ENCODE measurements around the gene PLA2G4A. TPM values are rescaled to one million over a fixed set of nuclear protein-coding genes. Genes with fewer than 3 reads are reported as not detected.

The PLA2G4A gene
- total and polyA plus RNA-seq, 2 donors (not counting 1 experiment from before 2014, with no cell fraction given) = 0.15 TPM; not detected in 1

GRCh38 chr1:186948535-186948934 is 119.8 kb downstream of the PLA2G4A start:
- no peak overlapping the region for H3K27ac Mint-ChIP-seq
- H3K9me3 ChIP-seq (ENCODE audit: control extremely low read depth in 1 of 3, control insufficient read depth in 2 of 3, insufficient read depth in 1 of 3, low read length in 2 of 3) = no peaks in the 10 kb centered on the region
- no peaks in the 10 kb centered on the region for H4K20me1 ChIP-seq (ENCODE audit: control insufficient read depth, insufficient read depth, low read length, poor library complexity, severe bottlenecking)
- no peaks in the 10 kb centered on the region for H3K9me3 Mint-ChIP-seq (ENCODE audit: insufficient read depth)
- no peak overlapping the region for H3K4me3 Mint-ChIP-seq
- intact Hi-C loops (cut with micrococcal nuclease) = no loop called here
- no peak overlapping the region for H3K9ac ChIP-seq (ENCODE audit: low read length)
- ChIA-PET POLR2A (no interaction called here), CTCF (no interaction called here)
- ATAC-seq (ENCODE audit: low read depth) (no peak), DNase-seq (no peak)
- no peak overlapping the region for H3K4me2 ChIP-seq (replicated peaks; ENCODE audit: low read depth, low read length, poor library complexity, severe bottlenecking)
- H3K36me3 ChIP-seq (replicated peaks in 1 of 2; ENCODE audit: control extremely low read depth in 1 of 2, control insufficient read depth in 1 of 2, extremely low read depth in 1 of 2, insufficient read depth in 2 of 2, low read length in 1 of 2) = no peaks in the 10 kb centered on the region
- no peaks in the 10 kb centered on the region for H3K4me1 Mint-ChIP-seq
- no peaks in the 10 kb centered on the region for H3K27me3 ChIP-seq (replicated peaks in 1 of 4; ENCODE audit: control extremely low read depth in 1 of 4, control insufficient read depth in 3 of 4, insufficient read depth in 4 of 4, low read length in 3 of 4)
- no peak overlapping the region for H2AFZ ChIP-seq (ENCODE audit: insufficient read depth, low read depth, low read length, poor library complexity, severe bottlenecking)
- WGBS (ENCODE audit: insufficient coverage) = 98% methylated on average over 4 of the region's 4 CpGs
- H3K4me3 ChIP-seq (ENCODE audit: control extremely low read depth in 1 of 5, extremely low read depth in 1 of 5, insufficient read depth in 1 of 5, low read depth in 2 of 5, low read length in 4 of 5) = no peak overlapping the region
- H3K27me3 Mint-ChIP-seq = no peaks in the 10 kb centered on the region
- no peaks in the 10 kb centered on the region for H3K79me2 ChIP-seq (ENCODE audit: control insufficient read depth, insufficient read depth, low read length)
- no peak for TF ChIP-seq EZH2 (IDR thresholded peaks at IDR 0.05; ENCODE audit: borderline replicate concordance, insufficient read depth, low read depth, low read length, poor library complexity, severe bottlenecking)
- TF ChIP-seq CTCF (IDR thresholded peaks at IDR 0.05) = no peak
- no peaks in the 10 kb centered on the region for H3K4me1 ChIP-seq (ENCODE audit: control insufficient read depth in 2 of 2, insufficient read depth in 2 of 2, low read length in 2 of 2)
- H3K27ac ChIP-seq (ENCODE audit: low read length in 2 of 2) = no peak overlapping the region

- CTCF ChIA-PET = no interaction called here
- H3K27me3 Mint-ChIP-seq = no peaks in the 10 kb centered on the region
- H3K9me3 ChIP-seq (ENCODE audit: control extremely low read depth in 1 of 3, control insufficient read depth in 2 of 3, insufficient read depth in 1 of 3, low read length in 2 of 3) = no peaks in the 10 kb centered on the region
These were observed 120.4 kb downstream of the PLA2G4A start for GRCh38 chr1:186949173-186949572.

More at GRCh38 chr1:186949173-186949572, 120.4 kb downstream of the PLA2G4A start:
- no peaks in the 10 kb centered on the region for H3K27me3 ChIP-seq (replicated peaks in 1 of 4; ENCODE audit: control extremely low read depth in 1 of 4, control insufficient read depth in 3 of 4, insufficient read depth in 4 of 4, low read length in 3 of 4)
- intact Hi-C loops (cut with micrococcal nuclease) = no loop called here
- no peak overlapping the region for H2AFZ ChIP-seq (ENCODE audit: insufficient read depth, low read depth, low read length, poor library complexity, severe bottlenecking)
- H3K4me1 Mint-ChIP-seq = no peaks in the 10 kb centered on the region
- no peak overlapping the region for H3K4me3 ChIP-seq (ENCODE audit: control extremely low read depth in 1 of 5, extremely low read depth in 1 of 5, insufficient read depth in 1 of 5, low read depth in 2 of 5, low read length in 4 of 5)
- H3K9me3 Mint-ChIP-seq (ENCODE audit: insufficient read depth) = peaks cover 2% of the 10 kb centered on the region
- no peak overlapping the region for H3K9ac ChIP-seq (ENCODE audit: low read length)
- no peak overlapping the region for H3K27ac Mint-ChIP-seq
- no peaks in the 10 kb centered on the region for H3K36me3 ChIP-seq (replicated peaks in 1 of 2; ENCODE audit: control extremely low read depth in 1 of 2, control insufficient read depth in 1 of 2, extremely low read depth in 1 of 2, insufficient read depth in 2 of 2, low read length in 1 of 2)
- TF ChIP-seq CTCF (IDR thresholded peaks at IDR 0.05) = no peak
- no peak for TF ChIP-seq EZH2 (IDR thresholded peaks at IDR 0.05; ENCODE audit: borderline replicate concordance, insufficient read depth, low read depth, low read length, poor library complexity, severe bottlenecking)
- H3K79me2 ChIP-seq (ENCODE audit: control insufficient read depth, insufficient read depth, low read length) = no peaks in the 10 kb centered on the region
- no peaks in the 10 kb centered on the region for H4K20me1 ChIP-seq (ENCODE audit: control insufficient read depth, insufficient read depth, low read length, poor library complexity, severe bottlenecking)
- DNase-seq (no peak), ATAC-seq (ENCODE audit: low read depth) (no peak)
- POLR2A ChIA-PET = no interaction called here
- no CpG with 5 or more reads among the region's 1 CpG for WGBS (ENCODE audit: insufficient coverage)
- H3K4me2 ChIP-seq (replicated peaks; ENCODE audit: low read depth, low read length, poor library complexity, severe bottlenecking) = no peak overlapping the region
- H3K4me1 ChIP-seq (ENCODE audit: control insufficient read depth in 2 of 2, insufficient read depth in 2 of 2, low read length in 2 of 2) = no peaks in the 10 kb centered on the region
- no peak overlapping the region for H3K4me3 Mint-ChIP-seq
- no peak overlapping the region for H3K27ac ChIP-seq (ENCODE audit: low read length in 2 of 2)

Data from B cell (primary cell).